Activated CD8-positive, alpha-beta memory T cell treated with anti-CD3 and anti-CD28 coated beads, Interleukin-2, amount 10 ng/mL, durations not matched to agents 7 days and 5 days (primary cell): ENCODE results near the gene FUT1. TPM values are rescaled to one million over a fixed set of nuclear protein-coding genes. Genes with fewer than 3 reads are reported as not detected.

Experiments used
- ATAC-seq: fragments of 150-1000 bp; cut with Tn5 transposase; one replicate; pipeline ENCODE4 v1.10.0; 2021; ENCODE audit warnings: moderate library complexity
- CTCF ChIA-PET: fragments of 350-600 bp; sonication (Branson Sonifier 250); formaldehyde crosslinking; loops from one replicate; lab custom pipeline; 2021; ENCODE audit warnings: antibody characterized with exemption; lab: Charles Lee
- DNase-seq: peaks from one replicate; pipeline ENCODE4 v3.0.0-alpha.2; 2020
- H3K27ac Mint-ChIP-seq: one replicate; pipeline ENCODE4 v1.8.0; 2021; ENCODE audit warnings: mild to moderate bottlenecking, mixed read lengths
- H3K27me3 Mint-ChIP-seq: one replicate; pipeline ENCODE4 v1.8.0; 2021; ENCODE audit warnings: mixed read lengths
- H3K36me3 Mint-ChIP-seq: one replicate; pipeline ENCODE4 v1.8.0; 2021; ENCODE audit warnings: mild to moderate bottlenecking, mixed read lengths
- H3K4me1 Mint-ChIP-seq: one replicate; pipeline ENCODE4 v1.8.0; 2021; ENCODE audit warnings: mixed read lengths
- H3K4me3 Mint-ChIP-seq: one replicate; pipeline ENCODE4 v1.8.0; 2021; ENCODE audit warnings: mild to moderate bottlenecking, moderate library complexity, mixed read lengths
- H3K9me3 Mint-ChIP-seq: one replicate; pipeline ENCODE4 v1.8.0; 2022; ENCODE audit warnings: low read depth, mixed read lengths
- total RNA-seq, 2 experiments: library from RNA; stranded (reverse); gene quantifications; one replicate each; pipeline ENCODE4 v1.2.3, GENCODE V29; 2021

FUT1 gene
- total RNA-seq, 2 experiments from 2014 or later: 0.06 to 0.09 TPM

DNA sequence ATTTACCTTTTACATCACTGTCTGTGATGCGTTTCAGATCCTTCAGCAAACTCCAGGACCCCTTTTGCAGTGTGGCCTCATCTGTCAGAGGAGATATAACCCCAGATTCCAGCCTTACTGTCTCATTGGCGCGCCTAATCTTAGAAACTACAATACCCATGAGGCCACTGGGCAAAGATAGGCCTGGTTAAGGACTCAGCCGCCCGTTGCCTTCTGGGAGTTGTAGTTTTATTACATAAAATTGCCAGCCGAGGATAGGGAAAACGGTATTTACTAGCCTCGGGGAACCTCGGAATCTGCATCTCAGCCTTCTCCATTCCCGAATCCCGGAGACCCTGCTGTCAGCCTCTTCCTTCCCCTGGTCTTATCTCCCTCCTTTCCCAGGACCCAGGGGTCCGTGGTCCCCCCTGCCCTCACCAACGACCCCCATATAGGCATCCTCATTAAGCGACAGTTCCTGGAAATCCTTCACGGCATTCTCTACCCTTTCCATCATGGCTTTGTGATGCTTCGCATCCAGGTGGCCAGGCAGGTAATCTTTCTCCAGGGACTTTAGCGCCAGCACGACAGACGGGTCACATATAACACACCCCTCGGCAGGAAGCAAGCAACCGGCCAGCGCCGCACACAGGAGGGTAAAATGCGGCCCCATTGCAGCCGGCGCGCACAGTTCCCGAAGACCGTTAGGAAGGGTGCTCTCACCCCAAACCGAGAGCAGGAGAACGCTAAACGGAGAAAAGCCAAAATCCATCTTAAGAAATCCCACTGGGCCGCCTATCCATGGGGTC, 7.0 kb downstream of the FUT1 start:
- Mint-ChIP-seq H3K27me3 (peaks cover 24% of the 10 kb centered on the region), H3K9me3 (no peaks in the 10 kb centered on the region), H3K4me1 (peaks cover 8% of the 10 kb centered on the region), H3K36me3 (no peaks in the 10 kb centered on the region), H3K27ac (no peak overlapping the region), H3K4me3 (no peak overlapping the region)
- CTCF ChIA-PET: interaction anchor here (1.3 kb wide), 1 partner anchor 91 kb away, joined by 6 read pairs; the partner anchor contains the start of gene HSD17B14
- peak; percentile 78 for ATAC-seq
- peak; percentile 73 for DNase-seq

GRCh38 chr19:48742096-48742495, 10.3 kb downstream of the FUT1 start:
- H3K4me3 Mint-ChIP-seq: no peak overlapping the region
- ATAC-seq (no peak), DNase-seq (no peak)
- CTCF ChIA-PET: interaction anchor here (0.8 kb wide), 1 partner anchor 114 kb away, joined by 3 read pairs; no protein-coding TSS in a partner anchor
- no peaks in the 10 kb centered on the region for H3K9me3 Mint-ChIP-seq
- H3K27ac Mint-ChIP-seq: no peak overlapping the region
- peaks cover 27% of the 10 kb centered on the region for H3K27me3 Mint-ChIP-seq
- H3K4me1 Mint-ChIP-seq: peaks cover 17% of the 10 kb centered on the region
- H3K36me3 Mint-ChIP-seq: no peaks in the 10 kb centered on the region

- H3K4me1 Mint-ChIP-seq: peaks cover 17% of the 10 kb centered on the region
- ATAC-seq: no peak
- H3K27ac Mint-ChIP-seq: no peak overlapping the region
- no peak overlapping the region for H3K4me3 Mint-ChIP-seq
- H3K9me3 Mint-ChIP-seq: no peaks in the 10 kb centered on the region
- CTCF ChIA-PET: interaction anchor here (0.8 kb wide), 1 partner anchor 114 kb away, joined by 3 read pairs; no protein-coding TSS in a partner anchor
- peaks cover 26% of the 10 kb centered on the region for H3K27me3 Mint-ChIP-seq
- peak; percentile 55 for DNase-seq
- H3K36me3 Mint-ChIP-seq: no peaks in the 10 kb centered on the region
Measured at GRCh38 chr19:48741129-48741999, 11.1 kb downstream of the FUT1 start.

DNA sequence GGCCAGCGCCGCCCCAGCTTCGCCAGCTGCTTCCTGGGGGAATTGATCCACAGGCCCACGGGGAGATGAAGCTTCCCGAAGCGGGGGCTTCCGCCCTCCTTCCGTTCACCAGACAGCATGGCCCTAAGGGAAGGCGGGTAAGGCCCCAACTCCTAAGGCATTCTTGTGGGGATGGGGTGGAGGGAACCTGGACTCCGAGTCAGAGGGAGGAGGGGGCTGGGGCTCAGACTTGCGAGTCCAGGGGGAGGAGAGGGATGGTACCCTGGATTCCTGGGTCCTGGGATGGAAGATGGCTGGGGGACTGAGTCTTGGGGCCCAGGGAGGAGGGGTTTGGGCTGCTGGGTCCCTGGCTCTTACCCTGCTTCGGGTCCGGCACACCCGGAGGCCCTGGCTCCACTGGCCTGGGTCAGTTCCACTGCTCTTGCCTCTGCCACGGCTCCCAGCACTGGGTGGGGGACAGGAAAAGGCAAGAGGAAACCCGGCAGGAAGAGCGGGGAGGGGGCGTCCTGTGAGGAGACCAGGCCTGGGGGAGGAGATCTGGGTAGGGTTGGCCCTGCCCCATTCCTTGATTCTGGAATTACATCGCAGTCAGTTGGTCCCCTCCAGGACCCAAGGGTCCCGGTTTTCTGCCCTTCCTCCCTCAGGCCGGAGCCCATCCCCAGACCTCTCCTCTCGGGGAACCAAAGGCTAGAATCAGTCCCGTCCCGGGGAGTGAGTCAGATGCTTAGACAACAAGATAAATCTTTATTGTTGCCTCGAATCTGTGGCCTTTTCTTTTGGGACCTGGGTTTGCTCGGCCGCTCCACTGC, 12.1 kb downstream of the FUT1 start, which contains the start of gene RASIP1:
Gene RASIP1, minus strand, starts transcription at position 447 of the 809 bp plus-strand sequence. Its CDS starts 328 bp downstream, at position 119.
- Mint-ChIP-seq H3K9me3 (no peaks in the 10 kb centered on the region), H3K27me3 (peaks cover 17% of the 10 kb centered on the region), H3K4me1 (peaks cover 14% of the 10 kb centered on the region), H3K27ac (no peak within 1 kb of the TSS), H3K36me3 (no peaks in the 10 kb centered on the region), H3K4me3 (no peak within 1 kb of the TSS)
- CTCF ChIA-PET: interaction anchor here (1.4 to 4.3 kb wide), 5 partner anchors 14 to 102 kb away, joined by 3 to 42 read pairs (median 20); partner anchors contain the start of gene CA11
- DNase-seq (no peak), ATAC-seq (no peak)

DNA sequence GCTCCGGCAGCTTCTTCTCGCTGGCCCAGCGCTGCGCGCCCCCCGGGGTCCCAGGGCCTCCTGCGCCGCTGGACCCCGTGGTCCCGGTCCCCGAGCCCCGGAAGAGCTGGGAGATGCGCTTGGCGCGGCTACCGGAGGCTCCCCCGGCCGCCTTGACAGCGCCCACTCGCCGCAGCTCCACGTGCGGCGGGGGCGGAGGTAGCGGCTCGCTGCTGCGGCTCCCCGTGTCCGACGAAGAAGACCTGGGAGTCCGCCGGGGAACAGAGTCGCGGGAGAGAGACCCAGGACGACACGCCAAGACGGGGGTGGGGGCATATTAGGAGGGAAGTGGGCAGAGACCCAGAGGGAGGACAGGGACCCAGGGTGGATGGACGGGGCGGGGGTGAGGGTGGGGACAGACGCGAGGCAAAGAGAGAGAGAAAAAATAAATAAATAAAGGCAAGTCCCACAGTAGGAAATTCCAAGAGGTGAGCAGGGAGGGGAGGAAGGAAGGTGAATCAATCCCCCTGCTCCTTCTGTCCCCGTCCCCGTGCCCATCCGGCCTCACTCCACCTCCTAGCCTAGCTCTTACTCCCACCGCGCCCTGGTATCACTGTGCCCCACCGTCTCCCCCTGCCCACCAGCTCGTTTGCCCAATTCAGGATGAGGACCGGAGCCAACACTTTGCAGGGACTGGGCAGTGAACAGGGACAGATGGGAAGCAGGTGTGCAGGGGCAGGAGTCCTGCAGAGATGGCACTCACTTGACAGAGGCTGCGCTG, 12.9 kb downstream of the FUT1 start:
- H3K27ac Mint-ChIP-seq: no peak overlapping the region
- ATAC-seq (no peak), DNase-seq (no peak)
- no peaks in the 10 kb centered on the region for H3K9me3 Mint-ChIP-seq
- H3K27me3 Mint-ChIP-seq: peaks cover 17% of the 10 kb centered on the region
- CTCF ChIA-PET: interaction anchor here (0.7 to 4.3 kb wide), 14 partner anchors 7 to 358 kb away, joined by 3 to 42 read pairs (median 6); partner anchors contain the start of genes CA11, FGF21 and IZUMO1
- H3K4me1 Mint-ChIP-seq: peaks cover 14% of the 10 kb centered on the region
- no peaks in the 10 kb centered on the region for H3K36me3 Mint-ChIP-seq
- no peak overlapping the region for H3K4me3 Mint-ChIP-seq

- Mint-ChIP-seq H3K4me1 (peaks cover 14% of the 10 kb centered on the region), H3K4me3 (peak overlapping the region; percentile 15), H3K36me3 (no peaks in the 10 kb centered on the region), H3K27me3 (peaks cover 17% of the 10 kb centered on the region), H3K27ac (peak overlapping the region; percentile 11), H3K9me3 (no peaks in the 10 kb centered on the region)
- ATAC-seq: peak; percentile 97
- CTCF ChIA-PET: interaction anchor here (0.6 to 4.3 kb wide), 16 partner anchors 8 to 359 kb away, joined by 3 to 42 read pairs (median 5); partner anchors contain the start of genes CA11, FGF21 and IZUMO1
- DNase-seq: peak; percentile 94
Measured at GRCh38 chr19:48738557-48739403, 13.7 kb downstream of the FUT1 start.

- Mint-ChIP-seq H3K27me3 (peaks cover 17% of the 10 kb centered on the region), H3K27ac (no peak overlapping the region), H3K36me3 (no peaks in the 10 kb centered on the region), H3K9me3 (no peaks in the 10 kb centered on the region), H3K4me3 (no peak overlapping the region), H3K4me1 (peaks cover 14% of the 10 kb centered on the region)
- ATAC-seq (no peak), DNase-seq (no peak)
- CTCF ChIA-PET: interaction anchor here (1.3 to 4.3 kb wide), 3 partner anchors 11 to 93 kb away, joined by 3 to 42 read pairs (median 27); partner anchors contain the start of gene CA11
Measured at GRCh38 chr19:48737360-48737998, 15.0 kb downstream of the FUT1 start.

DNA sequence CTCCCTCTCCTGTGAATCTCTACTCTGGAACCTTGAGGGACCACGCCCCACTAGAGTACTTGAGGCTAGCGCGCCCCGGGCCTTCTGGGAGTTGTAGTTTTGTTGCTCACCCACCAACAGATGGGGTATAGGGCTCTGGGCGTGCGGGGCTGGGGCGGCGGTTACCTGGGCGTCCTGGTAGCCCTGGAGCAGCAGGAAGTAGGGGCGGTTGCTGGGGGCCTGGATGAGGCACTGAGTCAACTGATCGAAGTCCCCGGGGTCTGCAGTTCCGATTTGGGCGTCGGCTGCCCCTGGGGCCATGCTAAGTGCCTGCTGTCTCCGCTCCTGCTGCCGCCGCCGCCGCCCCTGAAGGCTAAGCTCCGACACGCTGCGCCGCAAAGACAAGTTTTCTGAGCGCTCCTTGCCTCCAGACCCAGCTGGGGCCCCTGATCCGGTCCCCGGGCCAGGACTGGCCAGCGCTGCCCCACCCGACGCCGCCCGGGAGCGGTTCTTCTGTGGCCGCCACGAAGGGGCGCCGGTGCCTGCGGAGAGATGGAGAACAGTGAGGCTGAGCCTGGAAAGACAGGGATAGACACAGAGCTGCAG, 17.3 kb downstream of the FUT1 start:
- DNase-seq (no peak), ATAC-seq (no peak)
- H3K4me1 Mint-ChIP-seq: peaks cover 11% of the 10 kb centered on the region
- H3K9me3 Mint-ChIP-seq: no peaks in the 10 kb centered on the region
- H3K36me3 Mint-ChIP-seq: no peaks in the 10 kb centered on the region
- H3K27ac Mint-ChIP-seq: no peak overlapping the region
- H3K27me3 Mint-ChIP-seq: peaks cover 5% of the 10 kb centered on the region
- CTCF ChIA-PET: no interaction called here
- no peak overlapping the region for H3K4me3 Mint-ChIP-seq

DNA sequence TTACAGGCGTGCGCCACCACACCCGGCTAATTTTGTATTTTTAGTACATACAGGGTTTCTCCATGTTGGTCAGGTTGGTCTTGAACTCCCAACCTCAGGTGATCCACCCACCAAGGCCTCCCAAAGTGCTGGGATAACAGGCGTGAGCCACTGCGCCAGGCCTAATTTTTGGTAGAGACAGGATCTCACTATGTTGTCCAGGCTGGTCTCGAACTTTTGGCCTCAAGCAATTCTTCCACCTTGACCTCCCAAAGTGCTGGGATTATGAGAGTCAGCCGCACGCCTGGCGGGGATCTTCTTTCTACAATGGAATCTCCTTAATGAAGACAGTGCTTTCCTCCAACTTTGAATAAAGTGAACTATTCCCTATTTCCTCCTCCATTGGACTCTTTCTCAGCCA, 17.8 kb downstream of the FUT1 start:
- peaks cover 6% of the 10 kb centered on the region for H3K4me1 Mint-ChIP-seq
- DNase-seq (no peak), ATAC-seq (no peak)
- no peaks in the 10 kb centered on the region for H3K27me3 Mint-ChIP-seq
- H3K4me3 Mint-ChIP-seq: no peak overlapping the region
- no peak overlapping the region for H3K27ac Mint-ChIP-seq
- H3K36me3 Mint-ChIP-seq: no peaks in the 10 kb centered on the region
- no peaks in the 10 kb centered on the region for H3K9me3 Mint-ChIP-seq
- CTCF ChIA-PET: no interaction called here

DNA sequence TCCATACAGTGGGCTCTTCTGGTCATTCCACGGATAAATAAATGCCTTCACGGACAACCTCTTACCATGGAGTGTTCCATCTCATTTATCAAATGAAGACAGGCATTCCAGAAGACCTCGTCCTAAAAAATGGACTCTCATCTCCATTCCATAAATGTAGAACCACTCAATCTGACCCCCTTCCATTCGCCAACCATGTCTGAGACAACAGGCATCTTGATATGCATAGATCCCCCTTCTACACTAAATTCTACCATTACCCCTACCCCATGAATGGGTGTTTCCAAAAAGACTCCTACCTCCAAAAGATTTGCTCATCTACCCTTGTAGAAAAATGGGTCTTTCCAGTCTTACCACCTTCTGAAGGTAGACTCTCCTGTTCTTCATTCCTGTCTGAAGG, 21.0 kb downstream of the FUT1 start:
- CTCF ChIA-PET: no interaction called here
- H3K27me3 Mint-ChIP-seq: no peaks in the 10 kb centered on the region
- H3K36me3 Mint-ChIP-seq: peaks cover 10% of the 10 kb centered on the region
- no peak for ATAC-seq
- no peak overlapping the region for H3K27ac Mint-ChIP-seq
- H3K4me3 Mint-ChIP-seq: no peak overlapping the region
- peaks cover 4% of the 10 kb centered on the region for H3K4me1 Mint-ChIP-seq
- peaks cover 4% of the 10 kb centered on the region for H3K9me3 Mint-ChIP-seq
- no peak for DNase-seq
